Measurements from ENCODE around the gene EHMT1. TPM values are rescaled to one million over a fixed set of nuclear protein-coding genes. Genes with fewer than 3 reads are reported as not detected.

The EHMT1 gene
- total RNA-seq, 1 donor from 2014 or later, result 162 TPM

DNA sequence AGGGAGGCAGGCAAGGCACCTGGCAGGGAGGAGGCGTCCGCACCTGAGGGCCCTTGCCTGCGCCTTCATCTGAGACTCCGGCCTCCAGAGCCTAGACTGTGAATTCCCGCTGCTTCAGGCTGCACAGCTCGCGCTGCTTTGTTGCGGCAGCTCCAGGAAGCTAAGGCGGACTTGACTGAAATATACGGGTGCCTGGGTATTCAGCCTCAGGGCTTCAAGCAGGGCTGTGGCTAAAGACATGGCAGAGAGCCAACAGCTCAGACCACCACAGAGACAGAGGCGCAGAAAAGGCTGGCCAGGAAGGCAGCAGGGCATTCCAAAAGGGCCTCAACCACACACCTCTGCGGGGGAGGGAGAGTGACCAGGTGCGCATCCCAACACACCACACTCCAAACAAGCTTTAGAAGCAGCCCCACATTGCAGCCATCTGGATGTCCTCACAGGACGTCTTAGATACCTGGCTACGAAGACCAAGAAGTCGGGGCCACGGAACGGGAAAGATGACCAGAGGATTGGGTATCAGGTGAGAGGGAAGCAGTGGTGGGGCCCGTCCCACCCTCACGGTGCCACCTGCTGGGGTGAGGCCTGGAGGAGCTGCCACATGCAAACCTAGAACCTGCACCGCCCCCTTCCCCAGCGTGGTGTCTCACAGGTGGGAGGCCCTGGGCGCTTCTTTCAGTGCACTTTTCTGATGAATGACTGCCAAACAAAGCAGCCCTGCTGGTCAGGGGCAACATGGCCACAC is 38.4 kb upstream of the EHMT1 start:
- Mint-ChIP-seq H3K9me3 (ENCODE audit: unreplicated experiment) (peaks cover 2% of the 10 kb centered on the region), H3K27me3 (ENCODE audit: unreplicated experiment) (peaks cover 2% of the 10 kb centered on the region), H3K4me3 (ENCODE audit: unreplicated experiment) (no peak overlapping the region), H3K4me1 (ENCODE audit: low read depth, unreplicated experiment) (peaks cover 11% of the 10 kb centered on the region), H3K36me3 (ENCODE audit: unreplicated experiment) (peaks cover 4% of the 10 kb centered on the region), H3K27ac (ENCODE audit: unreplicated experiment) (no peak overlapping the region)
- no peak for TF ChIP-seq CTCF (IDR thresholded peaks at IDR 0.05; ENCODE audit: partially characterized antibody, unreplicated experiment)
- no peak for DNase-seq

DNA sequence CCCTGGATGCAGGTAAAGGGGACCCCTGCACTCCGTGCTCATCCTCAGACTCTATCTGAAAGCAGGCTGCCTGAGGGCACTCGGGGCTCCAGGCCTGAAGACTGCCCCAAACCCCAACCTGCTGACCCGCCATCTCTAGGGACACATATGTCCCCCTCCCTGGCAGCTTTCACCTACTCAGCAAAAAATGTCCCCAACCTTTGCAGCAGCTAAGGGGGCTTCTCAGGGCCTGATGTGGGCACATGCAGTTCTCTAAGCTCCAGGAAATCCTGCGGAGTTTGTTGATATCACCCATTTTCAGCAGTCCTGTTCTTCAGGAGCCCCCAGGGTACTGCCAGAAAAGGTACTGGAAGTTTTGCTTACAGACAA is 37.9 kb upstream of the EHMT1 start:
- DNase-seq, result no peak
- peaks cover 2% of the 10 kb centered on the region for H3K27me3 Mint-ChIP-seq (ENCODE audit: unreplicated experiment)
- no peak overlapping the region for H3K27ac Mint-ChIP-seq (ENCODE audit: unreplicated experiment)
- no peaks in the 10 kb centered on the region for H3K36me3 Mint-ChIP-seq (ENCODE audit: unreplicated experiment)
- peaks cover 2% of the 10 kb centered on the region for H3K9me3 Mint-ChIP-seq (ENCODE audit: unreplicated experiment)
- no peak overlapping the region for H3K4me3 Mint-ChIP-seq (ENCODE audit: unreplicated experiment)
- no peak for TF ChIP-seq CTCF (IDR thresholded peaks at IDR 0.05; ENCODE audit: partially characterized antibody, unreplicated experiment)
- H3K4me1 Mint-ChIP-seq (ENCODE audit: low read depth, unreplicated experiment), result peaks cover 9% of the 10 kb centered on the region

DNA sequence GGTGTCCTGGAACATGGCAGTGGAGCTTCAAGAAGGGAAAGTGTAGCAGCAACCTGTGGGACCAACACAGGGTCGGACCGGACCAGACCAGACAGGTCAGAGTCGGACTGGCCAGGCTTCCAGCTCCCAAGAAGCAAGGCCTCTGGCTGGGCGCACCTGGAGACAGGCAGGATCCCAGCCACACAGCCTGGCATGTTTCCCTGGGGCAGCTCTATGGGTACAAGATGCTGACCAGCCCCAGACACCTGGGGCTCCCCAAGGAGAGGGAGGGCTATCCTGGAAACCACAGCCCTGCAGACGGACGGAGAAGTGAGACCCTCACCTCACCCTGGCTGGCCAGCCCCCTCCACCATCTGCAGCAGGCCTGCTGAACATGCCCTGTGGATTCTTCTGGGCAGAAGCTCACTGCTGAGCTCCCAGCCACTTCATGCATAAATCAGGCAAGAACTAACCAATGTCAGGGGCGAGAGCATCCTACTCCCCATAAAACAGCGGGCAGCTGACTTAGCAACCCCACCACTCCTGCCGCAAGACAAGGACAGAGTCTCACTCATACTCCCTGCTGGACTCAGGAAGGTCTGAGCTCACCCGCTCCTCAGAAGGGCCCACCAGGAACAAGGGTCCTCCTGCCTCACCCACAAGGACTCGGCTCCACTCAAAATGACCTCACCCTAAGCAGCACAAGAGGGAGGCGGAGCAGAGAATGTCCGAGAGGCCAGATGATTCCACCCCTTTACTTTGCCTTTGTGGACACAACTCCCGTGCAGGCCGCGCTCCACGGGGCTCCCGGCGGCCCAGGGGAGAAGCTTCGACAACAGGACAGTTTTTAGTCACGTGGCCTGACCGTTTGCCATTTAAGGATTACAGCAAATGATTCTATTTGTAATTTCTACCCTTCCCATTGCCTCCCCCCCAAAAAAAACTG is 37.2 kb upstream of the EHMT1 start:
- no peak for DNase-seq
- no peak overlapping the region for H3K4me3 Mint-ChIP-seq (ENCODE audit: unreplicated experiment)
- H3K27ac Mint-ChIP-seq (ENCODE audit: unreplicated experiment), result no peak overlapping the region
- peaks cover 9% of the 10 kb centered on the region for H3K4me1 Mint-ChIP-seq (ENCODE audit: low read depth, unreplicated experiment)
- no peaks in the 10 kb centered on the region for H3K36me3 Mint-ChIP-seq (ENCODE audit: unreplicated experiment)
- peaks cover 3% of the 10 kb centered on the region for H3K9me3 Mint-ChIP-seq (ENCODE audit: unreplicated experiment)
- H3K27me3 Mint-ChIP-seq (ENCODE audit: unreplicated experiment), result peaks cover 2% of the 10 kb centered on the region
- TF ChIP-seq CTCF (IDR thresholded peaks at IDR 0.05; ENCODE audit: partially characterized antibody, unreplicated experiment), result no peak

DNA sequence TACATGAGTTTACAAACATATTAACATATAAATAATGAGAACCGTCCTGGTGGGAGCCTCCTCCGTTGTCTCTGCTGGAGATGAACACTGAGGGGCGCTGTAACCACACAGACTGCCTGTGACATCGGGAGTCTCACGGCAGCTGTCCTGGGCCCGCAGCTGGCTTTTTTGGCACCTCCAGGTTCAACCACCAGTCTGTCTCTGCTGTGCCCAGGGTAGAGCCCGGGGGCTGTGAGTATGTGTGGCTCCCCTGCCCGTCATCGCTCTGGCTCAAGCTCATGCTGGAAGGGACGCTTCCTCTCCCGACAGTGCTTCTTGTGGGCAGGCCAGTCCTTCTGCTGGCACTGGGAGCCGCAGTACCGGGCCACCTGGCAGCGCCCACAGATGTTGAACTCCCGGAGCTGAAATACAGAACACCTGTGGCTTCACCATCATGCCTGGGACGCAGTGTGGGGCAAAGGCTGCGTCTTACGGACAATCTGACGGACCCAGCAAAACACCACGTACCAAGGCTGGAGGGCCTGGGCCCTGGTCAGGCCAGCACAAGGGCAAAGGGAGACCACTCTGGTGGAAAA is 36.4 kb upstream of the EHMT1 start:
- Mint-ChIP-seq H3K4me1 (ENCODE audit: low read depth, unreplicated experiment) (peaks cover 5% of the 10 kb centered on the region), H3K36me3 (ENCODE audit: unreplicated experiment) (no peaks in the 10 kb centered on the region), H3K9me3 (ENCODE audit: unreplicated experiment) (peaks cover 1% of the 10 kb centered on the region), H3K4me3 (ENCODE audit: unreplicated experiment) (no peak overlapping the region), H3K27me3 (ENCODE audit: unreplicated experiment) (peaks cover 2% of the 10 kb centered on the region), H3K27ac (ENCODE audit: unreplicated experiment) (no peak overlapping the region)
- no peak for TF ChIP-seq CTCF (IDR thresholded peaks at IDR 0.05; ENCODE audit: partially characterized antibody, unreplicated experiment)
- peak; percentile 53 for DNase-seq
